IPS-18c (cell line): ENCODE measurements around the gene CIC.
"Not testable (repeated sequence)": the region's sequence is repeated elsewhere in the genome, so short reads cannot be mapped to it uniquely, and the experiment has no call there.

ENCODE experiments used
- H3K4me3 ChIP-seq: 2 replicates; pipeline ENCODE4 v1.7.0; 2013; ENCODE audit warnings: low read depth, mild to moderate bottlenecking, low read length, moderate library complexity; ENCODE audit not compliant: insufficient read depth
- H3K9me3 ChIP-seq: one replicate; pipeline ENCODE4 v1.6.1; 2013; ENCODE audit warnings: mild to moderate bottlenecking, low read length, moderate library complexity; ENCODE audit not compliant: control insufficient read depth, insufficient read depth

CIC gene

GRCh38 chr19:42330241-42330711 lies 61.2 kb downstream of the CIC start:
- no peaks in the 10 kb centered on the region for H3K9me3 ChIP-seq
- no peak overlapping the region for H3K4me3 ChIP-seq

- H3K9me3 ChIP-seq, H3K4me3 ChIP-seq: not testable (repeated sequence)
Measured at GRCh38 chr19:42331333-42331732, 62.3 kb downstream of the CIC start.

GRCh38 chr19:42332059-42332458 lies 63.0 kb downstream of the CIC start:
- no peaks in the 10 kb centered on the region for H3K9me3 ChIP-seq
- H3K4me3 ChIP-seq, result no peak overlapping the region

GRCh38 chr19:42333018-42333417 lies 64.0 kb downstream of the CIC start:
- Histone ChIP-seq H3K9me3 (no peaks in the 10 kb centered on the region), H3K4me3 (no peak overlapping the region)

- Histone ChIP-seq H3K4me3 (no peak overlapping the region), H3K9me3 (no peaks in the 10 kb centered on the region)
Measured at GRCh38 chr19:42333975-42334696, 65.1 kb downstream of the CIC start.

GRCh38 chr19:42334697-42335373 lies 65.8 kb downstream of the CIC start:
- no peaks in the 10 kb centered on the region for H3K9me3 ChIP-seq
- no peak overlapping the region for H3K4me3 ChIP-seq

GRCh38 chr19:42335374-42335936 lies 66.4 kb downstream of the CIC start:
- H3K4me3 ChIP-seq, result no peak overlapping the region

GRCh38 chr19:42335971-42336370 lies 66.9 kb downstream of the CIC start:
- no peaks in the 10 kb centered on the region for H3K9me3 ChIP-seq
- H3K4me3 ChIP-seq, result no peak overlapping the region

More at GRCh38 chr19:42335374-42335936, 66.4 kb downstream of the CIC start:
- H3K9me3 ChIP-seq, result no peaks in the 10 kb centered on the region

- H3K4me3 ChIP-seq, H3K9me3 ChIP-seq: not testable (repeated sequence)
Measured at GRCh38 chr19:42339126-42339860, 70.2 kb downstream of the CIC start.

GRCh38 chr19:42339922-42340321 lies 70.9 kb downstream of the CIC start:
- not testable (repeated sequence) for H3K4me3 ChIP-seq

GRCh38 chr19:42343344-42344110 lies 74.5 kb downstream of the CIC start:
- Histone ChIP-seq H3K9me3 (no peaks in the 10 kb centered on the region), H3K4me3 (no peak overlapping the region)

More at GRCh38 chr19:42339922-42340321, 70.9 kb downstream of the CIC start:
- H3K9me3 ChIP-seq, result not testable (repeated sequence)

- Histone ChIP-seq H3K4me3 (no peak overlapping the region), H3K9me3 (no peaks in the 10 kb centered on the region)
Measured at GRCh38 chr19:42344336-42344893, 75.4 kb downstream of the CIC start.
